ENCODE measurements around the gene HACD4.

Gene HACD4

GRCh38 chr9:21042466-21042865 lies 11.0 kb upstream of the HACD4 start:
- Histone ChIP-seq H3F3A (ENCODE audit: insufficient read depth, low read length) (no peaks in the 10 kb centered on the region), H3K9me3 (ENCODE audit: low read length) (no peaks in the 10 kb centered on the region), H2AFZ (ENCODE audit: low read length) (no peak overlapping the region; the same call in 1 of the 2 replicates), H3K27ac (ENCODE audit: low read depth, low read length, poor library complexity, severe bottlenecking) (no peak overlapping the region), H3K9me2 (ENCODE audit: low read depth, low read length) (no peaks in the 10 kb centered on the region), H3K79me2 (ENCODE audit: insufficient read depth, low read length) (no peaks in the 10 kb centered on the region), H3K4me3 (ENCODE audit: low read depth, low read length, poor library complexity, severe bottlenecking) (no peak overlapping the region), H3K4me2 (ENCODE audit: low read length) (no peak overlapping the region), H3K4me1 (ENCODE audit: insufficient read depth, low read length, severe bottlenecking) (peaks cover 28% of the 10 kb centered on the region), H3K27me3 (ENCODE audit: insufficient read depth, low read length) (no peaks in the 10 kb centered on the region), H3K36me3 (ENCODE audit: insufficient read depth, low read length) (no peaks in the 10 kb centered on the region), H4K20me1 (ENCODE audit: insufficient read depth, low read length) (no peaks in the 10 kb centered on the region), H3K9ac (ENCODE audit: low read length) (no peak overlapping the region)
- TF ChIP-seq EZH2 (IDR thresholded peaks at IDR 0.05; ENCODE audit: borderline replicate concordance, low read length): no peak

GRCh38 chr9:21039302-21039701 lies 7.9 kb upstream of the HACD4 start:
- H3K4me2 ChIP-seq (ENCODE audit: low read length): peak overlapping the region; percentile 16; the same call in 1 of the 2 replicates
- no peaks in the 10 kb centered on the region for H3K79me2 ChIP-seq (ENCODE audit: insufficient read depth, low read length)
- no peak overlapping the region for H3K4me3 ChIP-seq (ENCODE audit: low read depth, low read length, poor library complexity, severe bottlenecking)
- H3K9me3 ChIP-seq (ENCODE audit: low read length): no peaks in the 10 kb centered on the region
- H3K27ac ChIP-seq (ENCODE audit: low read depth, low read length, poor library complexity, severe bottlenecking): no peak overlapping the region
- no peak for TF ChIP-seq EZH2 (IDR thresholded peaks at IDR 0.05; ENCODE audit: borderline replicate concordance, low read length)
- TF ChIP-seq, protein P1, sequence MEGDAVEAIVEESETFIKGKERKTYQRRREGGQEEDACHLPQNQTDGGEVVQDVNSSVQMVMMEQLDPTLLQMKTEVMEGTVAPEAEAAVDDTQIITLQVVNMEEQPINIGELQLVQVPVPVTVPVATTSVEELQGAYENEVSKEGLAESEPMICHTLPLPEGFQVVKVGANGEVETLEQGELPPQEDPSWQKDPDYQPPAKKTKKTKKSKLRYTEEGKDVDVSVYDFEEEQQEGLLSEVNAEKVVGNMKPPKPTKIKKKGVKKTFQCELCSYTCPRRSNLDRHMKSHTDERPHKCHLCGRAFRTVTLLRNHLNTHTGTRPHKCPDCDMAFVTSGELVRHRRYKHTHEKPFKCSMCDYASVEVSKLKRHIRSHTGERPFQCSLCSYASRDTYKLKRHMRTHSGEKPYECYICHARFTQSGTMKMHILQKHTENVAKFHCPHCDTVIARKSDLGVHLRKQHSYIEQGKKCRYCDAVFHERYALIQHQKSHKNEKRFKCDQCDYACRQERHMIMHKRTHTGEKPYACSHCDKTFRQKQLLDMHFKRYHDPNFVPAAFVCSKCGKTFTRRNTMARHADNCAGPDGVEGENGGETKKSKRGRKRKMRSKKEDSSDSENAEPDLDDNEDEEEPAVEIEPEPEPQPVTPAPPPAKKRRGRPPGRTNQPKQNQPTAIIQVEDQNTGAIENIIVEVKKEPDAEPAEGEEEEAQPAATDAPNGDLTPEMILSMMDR (IDR thresholded peaks at IDR 0.05; ENCODE audit: low read length): no peak
- peaks cover 19% of the 10 kb centered on the region for H3K4me1 ChIP-seq (ENCODE audit: insufficient read depth, low read length, severe bottlenecking)
- no peaks in the 10 kb centered on the region for H3K36me3 ChIP-seq (ENCODE audit: insufficient read depth, low read length)
- H3K27me3 ChIP-seq (ENCODE audit: insufficient read depth, low read length): no peaks in the 10 kb centered on the region
- H3K9ac ChIP-seq (ENCODE audit: low read length): no peak overlapping the region
- no peaks in the 10 kb centered on the region for H4K20me1 ChIP-seq (ENCODE audit: insufficient read depth, low read length)
- H3F3A ChIP-seq (ENCODE audit: insufficient read depth, low read length): no peaks in the 10 kb centered on the region
- peak overlapping the region; percentile 78; the same call in 1 of the 2 replicates for H2AFZ ChIP-seq (ENCODE audit: low read length)
- no peaks in the 10 kb centered on the region for H3K9me2 ChIP-seq (ENCODE audit: low read depth, low read length)

DNA sequence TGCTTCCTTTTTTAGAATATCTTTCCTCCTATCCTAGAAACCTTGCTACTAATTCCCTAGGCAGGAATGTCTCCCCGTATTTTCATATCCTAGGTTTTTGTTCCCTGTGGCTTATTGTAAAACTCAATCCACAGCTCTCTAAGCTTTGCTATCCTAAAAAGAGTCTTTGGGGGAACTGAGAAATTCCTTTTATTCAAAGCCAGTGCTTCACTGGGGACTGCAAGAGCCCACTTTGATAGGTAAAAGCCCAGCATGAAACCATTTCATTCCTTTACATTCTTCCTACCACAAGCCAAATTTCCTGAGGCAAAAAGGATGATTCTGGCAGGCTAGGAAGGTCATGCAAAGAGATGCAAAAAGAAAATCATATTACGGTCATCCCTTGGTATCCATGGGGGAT lies 5.8 kb upstream of the HACD4 start:
- Histone ChIP-seq H3K9me3 (ENCODE audit: low read length) (no peaks in the 10 kb centered on the region), H3K4me3 (ENCODE audit: low read depth, low read length, poor library complexity, severe bottlenecking) (no peak overlapping the region), H3K27me3 (ENCODE audit: insufficient read depth, low read length) (no peaks in the 10 kb centered on the region), H3K4me2 (ENCODE audit: low read length) (no peak overlapping the region), H3F3A (ENCODE audit: insufficient read depth, low read length) (no peaks in the 10 kb centered on the region), H4K20me1 (ENCODE audit: insufficient read depth, low read length) (no peaks in the 10 kb centered on the region), H3K79me2 (ENCODE audit: insufficient read depth, low read length) (no peaks in the 10 kb centered on the region), H3K36me3 (ENCODE audit: insufficient read depth, low read length) (no peaks in the 10 kb centered on the region), H3K27ac (ENCODE audit: low read depth, low read length, poor library complexity, severe bottlenecking) (no peak overlapping the region), H3K4me1 (ENCODE audit: insufficient read depth, low read length, severe bottlenecking) (peaks cover 16% of the 10 kb centered on the region), H3K9ac (ENCODE audit: low read length) (no peak overlapping the region), H2AFZ (ENCODE audit: low read length) (no peak overlapping the region), H3K9me2 (ENCODE audit: low read depth, low read length) (no peaks in the 10 kb centered on the region)
- no peak for TF ChIP-seq EZH2 (IDR thresholded peaks at IDR 0.05; ENCODE audit: borderline replicate concordance, low read length)
- TF ChIP-seq, protein P1 (IDR thresholded peaks at IDR 0.05; ENCODE audit: low read length): no peak

- no peaks in the 10 kb centered on the region for H3K9me3 ChIP-seq (ENCODE audit: low read length)
- peak overlapping the region; percentile 89 for H3K4me3 ChIP-seq (ENCODE audit: low read depth, low read length, poor library complexity, severe bottlenecking)
- no peaks in the 10 kb centered on the region for H4K20me1 ChIP-seq (ENCODE audit: insufficient read depth, low read length)
- H3K4me1 ChIP-seq (ENCODE audit: insufficient read depth, low read length, severe bottlenecking): peaks cover 39% of the 10 kb centered on the region
- peak overlapping the region; percentile 95 for H3K9ac ChIP-seq (ENCODE audit: low read length)
- H3K4me2 ChIP-seq (ENCODE audit: low read length): peak overlapping the region; percentile 89
- TF ChIP-seq EZH2 (IDR thresholded peaks at IDR 0.05; ENCODE audit: borderline replicate concordance, low read length): no peak
- TF ChIP-seq, protein P1 (IDR thresholded peaks at IDR 0.05; ENCODE audit: low read length): no peak
- H2AFZ ChIP-seq (ENCODE audit: low read length): no peak overlapping the region
- no peaks in the 10 kb centered on the region; the same call in 1 of the 2 replicates for H3K79me2 ChIP-seq (ENCODE audit: insufficient read depth, low read length)
- H3K27ac ChIP-seq (ENCODE audit: low read depth, low read length, poor library complexity, severe bottlenecking): peak overlapping the region; percentile 87
- no peaks in the 10 kb centered on the region for H3K9me2 ChIP-seq (ENCODE audit: low read depth, low read length)
- no peaks in the 10 kb centered on the region for H3K27me3 ChIP-seq (ENCODE audit: insufficient read depth, low read length)
- peaks cover 10% of the 10 kb centered on the region; the same call in 1 of the 2 replicates for H3K36me3 ChIP-seq (ENCODE audit: insufficient read depth, low read length)
- no peaks in the 10 kb centered on the region; the same call in 1 of the 2 replicates for H3F3A ChIP-seq (ENCODE audit: insufficient read depth, low read length)
Observed at GRCh38 chr9:21031808-21032183, 356 bp upstream of the HACD4 start.
